GDM1 (cell line): ENCODE results near the gene DDR1.
"Not testable (repeated sequence)": the region's sequence is repeated elsewhere in the genome, so short reads cannot be mapped to it uniquely, and the experiment has no call there.

ENCODE experiments used
- DNase-seq: peaks from one replicate; lab custom pipeline; 2025; lab: John Stamatoyannopoulos, UW

Gene DDR1

GRCh38 chr6:30883685-30884520 is at the start of gene DDR1:
TSS of gene DDR1 (plus strand) at chr6:30884519. CDS start at chr6:30888730, 4,211 bp downstream.
- no peak for DNase-seq

GRCh38 chr6:30834646-30835045 is 49.7 kb upstream of the DDR1 start:
- no peak for DNase-seq

GRCh38 chr6:30835576-30835975 is 48.7 kb upstream of the DDR1 start:
- no peak for DNase-seq

GRCh38 chr6:30836431-30836866 is 47.9 kb upstream of the DDR1 start:
- DNase-seq = no peak

- no peak for DNase-seq
These were observed 47.4 kb upstream of the DDR1 start for GRCh38 chr6:30836957-30837356.

GRCh38 chr6:30837432-30837831 is 46.9 kb upstream of the DDR1 start:
- no peak for DNase-seq

- no peak for DNase-seq
These were observed 46.4 kb upstream of the DDR1 start for GRCh38 chr6:30837870-30838269.

GRCh38 chr6:30839671-30840070 is 44.6 kb upstream of the DDR1 start:
- no peak for DNase-seq

- no peak for DNase-seq
These were observed 44.0 kb upstream of the DDR1 start for GRCh38 chr6:30840084-30840934.

- DNase-seq = no peak
These were observed 43.2 kb upstream of the DDR1 start for GRCh38 chr6:30840935-30841643.

- DNase-seq = no peak
These were observed 42.4 kb upstream of the DDR1 start for GRCh38 chr6:30841644-30842504.

GRCh38 chr6:30842754-30843610 is 41.3 kb upstream of the DDR1 start:
- no peak for DNase-seq

GRCh38 chr6:30843611-30843998 is 40.7 kb upstream of the DDR1 start:
- DNase-seq = no peak

- DNase-seq = no peak
These were observed 40.2 kb upstream of the DDR1 start for GRCh38 chr6:30844118-30844535.

GRCh38 chr6:30845183-30845582 is 39.1 kb upstream of the DDR1 start:
- DNase-seq = no peak

GRCh38 chr6:30847421-30847970 is 36.8 kb upstream of the DDR1 start:
- no peak for DNase-seq

GRCh38 chr6:30847971-30848436 is 36.3 kb upstream of the DDR1 start:
- DNase-seq = no peak

- no peak for DNase-seq
These were observed 34.2 kb upstream of the DDR1 start for GRCh38 chr6:30849903-30850651.

- not testable (repeated sequence) for DNase-seq
These were observed 31.9 kb upstream of the DDR1 start for GRCh38 chr6:30852459-30852858.
